ENCODE measurements around the gene OAF.
A peak's percentile ranks its signal among the peaks of the same experiment; 100 is the strongest.
"Not testable (repeated sequence)": the region's sequence is repeated elsewhere in the genome, so short reads cannot be mapped to it uniquely, and the experiment has no call there.

OAF gene

GRCh38 chr11:120210626-120211521 is at the start of gene OAF:
OAF (plus strand) TSS chr11:120211032; CDS start chr11:120211280, 248 bp downstream.
- DNase-seq (ENCODE audit: low spot score) = peak; percentile 81

GRCh38 chr11:120167659-120168058 is 43.2 kb upstream of the OAF start:
- no peak for DNase-seq (ENCODE audit: low spot score)

DNA sequence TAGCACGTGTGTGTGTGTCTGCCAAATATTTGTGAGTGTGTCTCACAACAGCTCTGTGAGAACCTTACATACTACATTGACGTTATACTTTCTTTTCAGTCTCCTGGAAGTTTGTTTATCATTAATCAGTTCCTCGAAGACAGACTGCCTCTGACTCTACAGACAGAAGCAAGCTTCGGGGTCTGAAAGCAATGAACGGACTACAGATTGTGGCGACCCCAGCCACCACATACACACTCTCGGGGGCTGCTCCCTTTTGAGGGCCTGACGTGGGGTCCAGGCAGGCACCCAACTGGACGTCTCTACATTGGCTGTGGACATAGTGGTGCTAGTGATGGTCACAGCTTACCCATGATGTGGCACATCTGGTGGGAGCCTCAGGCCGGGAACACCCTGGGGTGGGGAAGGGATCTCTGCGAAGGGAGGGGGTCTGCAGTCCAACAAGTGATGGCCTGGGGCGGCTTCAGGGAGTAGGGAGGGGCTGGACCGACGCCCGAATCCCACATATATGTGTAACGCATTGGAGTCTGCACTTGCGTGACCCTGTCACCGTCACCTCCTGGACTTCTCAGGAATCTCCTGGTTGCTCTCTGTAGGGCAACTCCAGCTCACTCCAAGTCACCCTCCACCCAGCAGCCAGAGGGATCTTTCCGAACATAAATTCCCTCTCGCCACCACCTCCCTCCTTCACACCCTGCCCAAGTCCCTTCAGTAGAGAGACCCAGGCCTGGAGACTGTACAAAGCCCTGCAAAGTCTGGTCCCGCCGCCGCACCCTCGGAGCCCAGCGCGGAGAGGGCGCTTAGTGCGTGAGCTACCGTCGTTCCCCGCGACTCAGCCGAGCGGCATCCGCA is 42.5 kb upstream of the OAF start:
- no peak for DNase-seq (ENCODE audit: low spot score)

DNA sequence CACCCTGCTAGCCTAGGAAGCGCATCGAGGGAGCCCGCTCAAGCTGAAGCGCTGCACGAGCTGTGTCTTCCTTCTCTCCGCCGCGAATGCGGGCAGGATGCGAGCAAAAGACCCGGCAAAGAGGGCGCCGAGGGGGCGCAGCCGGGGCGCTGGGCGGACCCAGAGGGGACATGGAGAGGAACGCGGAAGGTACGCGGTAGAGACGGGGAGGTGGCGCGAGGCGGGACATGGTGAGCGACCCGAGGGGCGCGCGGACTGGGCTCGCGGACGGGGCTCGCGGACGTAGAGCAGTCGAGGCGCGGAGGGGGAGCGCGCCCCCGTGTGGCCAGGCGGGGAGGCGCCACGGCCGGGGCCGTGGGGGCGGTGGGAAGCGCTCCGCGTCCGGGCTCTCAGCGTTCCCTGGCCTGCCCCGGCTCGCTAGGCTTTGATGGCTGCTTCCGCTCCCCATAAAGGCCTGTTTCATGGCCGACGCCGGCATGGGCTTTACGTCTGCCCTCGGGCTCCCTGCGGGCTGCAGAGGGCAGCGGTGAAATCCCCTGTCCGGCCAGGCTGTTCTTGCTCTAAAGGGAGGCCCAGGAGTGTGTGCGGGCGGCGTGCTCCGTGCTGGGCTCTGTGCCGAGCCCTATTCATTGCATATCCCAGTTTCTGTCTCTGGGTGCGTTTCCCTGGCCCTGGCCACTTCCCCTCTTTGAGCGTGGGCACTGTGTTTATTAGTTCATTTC is 41.7 kb upstream of the OAF start:
- DNase-seq (ENCODE audit: low spot score) = peak; percentile 67

DNA sequence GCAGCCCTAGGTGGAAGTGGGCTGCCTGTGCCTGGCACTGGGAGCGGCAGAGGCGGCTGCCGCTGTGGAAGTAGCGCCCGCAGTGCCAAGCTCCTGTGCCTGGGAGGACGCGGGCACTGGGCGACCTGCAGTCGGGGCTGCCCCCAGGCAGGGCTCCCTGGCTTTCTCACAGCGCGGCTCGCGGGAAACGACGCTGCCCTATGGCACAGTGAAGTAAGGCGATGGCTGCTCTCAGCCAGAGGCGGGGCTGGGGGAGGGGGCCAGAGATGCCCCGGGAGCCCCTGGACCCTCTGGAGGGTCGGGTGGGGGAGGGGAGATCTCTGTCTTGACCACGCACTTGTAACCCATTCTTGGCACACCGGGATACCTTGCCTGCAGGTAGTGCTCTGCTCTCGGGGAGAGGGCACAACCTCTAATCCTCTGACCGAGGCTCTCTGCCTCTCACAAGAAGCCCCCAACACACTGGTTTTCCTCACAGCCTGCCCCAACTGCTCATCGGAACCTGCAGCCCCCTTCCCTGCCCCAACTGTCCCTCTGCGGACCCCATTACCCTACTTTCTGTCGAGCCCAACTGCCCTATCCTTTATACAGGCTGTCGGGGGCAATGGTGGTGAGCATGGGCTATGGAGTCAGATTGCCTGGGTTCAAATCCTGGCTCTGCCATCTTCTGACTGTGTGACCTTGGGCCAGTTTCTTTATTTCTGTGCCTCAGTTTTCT is 40.7 kb upstream of the OAF start:
- no peak for DNase-seq (ENCODE audit: low spot score)

GRCh38 chr11:120170741-120171261 is 40.0 kb upstream of the OAF start:
- DNase-seq (ENCODE audit: low spot score) = no peak

DNA sequence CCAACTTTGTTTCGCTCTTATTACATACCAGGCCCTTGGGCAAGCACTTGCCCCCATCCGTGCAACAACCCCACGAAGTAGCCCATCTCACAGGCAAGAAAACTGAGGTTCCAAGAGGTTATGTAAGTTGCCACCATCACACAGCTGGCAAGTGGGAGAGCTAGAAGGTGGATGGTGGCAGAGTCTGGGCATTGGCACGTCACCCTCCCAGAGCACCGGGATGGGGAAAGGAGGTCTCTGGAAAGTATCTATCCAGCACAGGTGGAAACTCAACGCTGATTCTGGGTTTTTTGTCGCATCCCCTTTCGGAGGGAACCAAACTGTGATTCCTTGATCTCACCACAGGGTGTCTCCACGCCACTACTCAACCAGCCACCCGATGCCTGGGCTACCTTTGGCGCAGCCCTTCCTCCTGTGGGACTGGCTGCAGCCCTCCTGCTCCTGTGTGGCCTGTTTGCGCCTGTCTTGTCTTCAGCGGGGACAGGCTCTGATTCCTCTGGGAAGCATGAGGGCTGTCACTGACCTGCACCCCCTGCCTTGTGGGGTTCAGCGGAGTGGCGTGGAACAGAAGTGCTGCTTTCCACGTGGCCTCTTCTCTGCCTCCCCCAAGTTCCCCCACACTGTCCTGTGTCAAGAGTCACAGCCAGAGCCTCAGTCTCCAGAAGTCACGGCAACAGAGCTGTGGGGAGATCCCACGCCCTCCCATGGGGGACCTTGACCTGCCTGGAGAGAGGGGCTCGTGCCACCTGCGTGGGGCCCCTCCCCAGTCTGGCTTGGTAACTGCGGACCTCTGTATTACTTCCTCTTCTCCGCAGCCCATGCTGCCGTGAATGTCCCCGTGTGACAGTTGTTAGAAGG is 38.5 kb upstream of the OAF start:
- peak; percentile 68 for DNase-seq (ENCODE audit: low spot score)

DNA sequence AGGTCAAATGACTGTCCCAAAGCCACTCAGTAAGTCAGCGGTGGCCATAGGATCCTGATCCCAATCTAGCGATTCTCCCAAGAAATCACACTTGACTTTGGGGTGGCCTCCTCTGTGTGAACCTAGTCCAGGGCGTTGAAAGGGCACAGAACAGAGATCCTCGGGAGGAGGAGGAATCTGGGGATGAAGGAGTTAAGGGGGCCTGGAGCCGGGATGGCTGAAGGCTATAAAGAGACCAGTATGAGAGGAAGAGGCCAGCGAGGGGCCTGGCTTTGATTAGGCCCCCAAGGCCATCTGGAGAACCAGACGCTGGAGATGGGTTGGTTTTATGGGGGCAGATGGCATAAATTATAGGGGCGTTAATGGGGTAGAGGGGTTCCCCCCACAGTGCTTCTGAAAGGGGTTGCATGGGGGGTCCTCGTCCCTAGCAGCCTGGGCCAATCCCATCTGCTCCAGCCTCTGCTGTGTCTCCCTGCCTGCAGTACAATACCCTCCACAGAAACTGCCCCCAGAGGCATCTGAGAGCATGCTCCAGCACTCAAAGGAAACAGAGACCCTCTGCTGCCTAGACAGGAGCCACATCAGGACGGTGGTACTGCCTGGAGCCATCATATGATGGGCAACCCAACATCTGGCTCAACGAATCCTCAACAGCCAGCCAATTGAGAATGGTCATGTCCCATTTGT is 37.7 kb upstream of the OAF start:
- DNase-seq (ENCODE audit: low spot score) = no peak

GRCh38 chr11:120173807-120174206 is 37.0 kb upstream of the OAF start:
- DNase-seq (ENCODE audit: low spot score) = no peak

DNA sequence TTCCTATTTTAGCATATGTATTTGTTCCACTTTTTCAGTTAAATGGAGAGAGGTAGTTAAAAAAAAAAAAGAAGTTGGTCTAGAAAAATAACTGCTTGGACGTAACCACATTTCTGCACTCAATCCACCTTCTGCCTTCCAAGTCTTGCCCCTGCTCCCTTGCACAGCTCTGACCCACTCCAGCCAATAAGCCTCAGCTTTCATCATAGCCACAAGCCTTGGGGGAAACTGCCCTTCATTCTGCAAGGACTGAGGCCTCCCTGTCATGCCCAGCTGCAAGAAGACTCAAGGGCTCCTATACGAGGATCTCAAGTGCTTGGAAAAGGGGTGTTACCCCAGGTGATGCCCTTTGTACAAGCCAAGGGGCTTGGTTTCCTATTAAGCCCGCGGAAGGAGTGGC is 36.0 kb upstream of the OAF start:
- no peak for DNase-seq (ENCODE audit: low spot score)

DNA sequence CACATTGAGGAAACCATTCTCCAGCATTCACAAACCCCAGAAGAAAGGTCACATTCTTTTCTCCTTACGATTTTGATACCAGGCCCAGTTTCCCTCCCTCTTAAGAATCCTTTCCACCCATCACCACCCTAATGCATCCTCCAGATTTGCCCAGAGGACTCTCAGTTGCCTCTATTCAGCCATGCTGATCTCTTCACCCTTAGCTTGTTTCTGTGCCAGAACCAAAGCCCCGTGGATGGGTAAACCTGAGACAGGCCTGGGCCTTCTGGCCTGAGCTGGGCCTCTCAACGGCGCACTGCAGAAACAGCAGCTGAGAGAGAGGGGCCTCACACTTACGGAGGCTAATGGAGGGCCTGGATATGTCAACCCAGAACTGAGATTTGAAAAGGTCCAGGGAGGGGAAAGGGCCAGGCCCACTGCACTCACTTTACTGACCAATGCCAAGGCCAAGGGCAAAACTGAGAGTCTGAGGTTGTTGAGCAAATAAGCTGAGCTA is 32.2 kb upstream of the OAF start:
- no peak for DNase-seq (ENCODE audit: low spot score)

- DNase-seq (ENCODE audit: low spot score) = no peak
These were observed 31.7 kb upstream of the OAF start for GRCh38 chr11:120179057-120179672.

DNA sequence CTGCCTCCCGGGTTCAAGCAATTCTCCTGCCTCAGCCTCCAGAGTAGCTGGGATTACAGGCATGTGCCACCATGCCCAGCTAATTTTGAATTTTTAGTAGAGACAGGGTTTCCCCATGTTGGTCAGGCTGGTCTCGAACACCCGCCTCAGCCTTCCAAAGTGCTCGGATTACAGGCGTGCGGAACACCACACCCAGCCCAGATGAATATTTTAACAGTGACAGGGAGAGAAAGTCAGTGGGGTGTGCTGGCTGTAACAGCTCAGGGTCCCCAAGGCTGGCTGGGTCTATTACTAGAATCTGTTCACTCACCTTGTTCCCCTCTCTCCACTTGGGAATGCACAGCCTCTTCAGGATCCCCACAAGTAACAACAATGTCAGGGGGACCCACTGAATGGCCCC is 30.8 kb upstream of the OAF start:
- DNase-seq (ENCODE audit: low spot score) = not testable (repeated sequence)

GRCh38 chr11:120180551-120181232 is 30.1 kb upstream of the OAF start:
- peak; percentile 89 for DNase-seq (ENCODE audit: low spot score)

GRCh38 chr11:120181376-120181975 is 29.4 kb upstream of the OAF start:
- no peak for DNase-seq (ENCODE audit: low spot score)

DNA sequence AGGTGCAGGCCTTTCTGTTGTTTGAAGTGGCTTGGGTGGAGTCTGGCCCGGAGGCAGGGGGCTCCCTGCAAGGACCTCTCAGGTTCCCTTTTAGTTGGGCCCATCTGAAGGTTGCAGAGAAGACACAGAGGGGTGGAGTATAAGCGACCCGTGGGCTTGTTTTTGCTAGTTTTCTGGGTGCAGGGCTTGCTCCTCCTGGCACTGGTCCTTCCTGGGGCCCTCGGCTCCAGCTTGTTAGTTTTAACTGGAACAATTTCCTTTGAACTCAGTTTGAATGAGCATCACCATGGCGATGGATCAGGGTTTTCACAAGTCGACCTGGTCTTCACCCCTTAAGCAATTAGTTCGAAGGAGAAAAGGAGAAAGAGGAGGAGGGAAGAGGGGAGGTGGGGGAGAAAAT is 28.5 kb upstream of the OAF start:
- DNase-seq (ENCODE audit: low spot score) = no peak

GRCh38 chr11:120182790-120183491 is 27.9 kb upstream of the OAF start:
- DNase-seq (ENCODE audit: low spot score) = no peak
